Mucosa of gallbladder (tissue), 1 donor: ENCODE results near the gene LDHB. TPM values are rescaled to one million over a fixed set of nuclear protein-coding genes. Genes with fewer than 3 reads are reported as not detected.
"Not testable (repeated sequence)": the region's sequence is repeated elsewhere in the genome, so short reads cannot be mapped to it uniquely, and the experiment has no call there.

Experiments
- DNase-seq: peaks from one replicate; pipeline ENCODE4 v3.0.0-alpha.2; 2020; ENCODE audit warnings: low spot score
- total RNA-seq: library from RNA; stranded (reverse); gene quantifications from one replicate; pipeline ENCODE4 v1.2.1, GENCODE V29; 2021
- donor health status: DM: no; HTN: no; CAD: no.

The LDHB gene
- total RNA-seq, 1 donor from 2014 or later = 563 TPM

DNA sequence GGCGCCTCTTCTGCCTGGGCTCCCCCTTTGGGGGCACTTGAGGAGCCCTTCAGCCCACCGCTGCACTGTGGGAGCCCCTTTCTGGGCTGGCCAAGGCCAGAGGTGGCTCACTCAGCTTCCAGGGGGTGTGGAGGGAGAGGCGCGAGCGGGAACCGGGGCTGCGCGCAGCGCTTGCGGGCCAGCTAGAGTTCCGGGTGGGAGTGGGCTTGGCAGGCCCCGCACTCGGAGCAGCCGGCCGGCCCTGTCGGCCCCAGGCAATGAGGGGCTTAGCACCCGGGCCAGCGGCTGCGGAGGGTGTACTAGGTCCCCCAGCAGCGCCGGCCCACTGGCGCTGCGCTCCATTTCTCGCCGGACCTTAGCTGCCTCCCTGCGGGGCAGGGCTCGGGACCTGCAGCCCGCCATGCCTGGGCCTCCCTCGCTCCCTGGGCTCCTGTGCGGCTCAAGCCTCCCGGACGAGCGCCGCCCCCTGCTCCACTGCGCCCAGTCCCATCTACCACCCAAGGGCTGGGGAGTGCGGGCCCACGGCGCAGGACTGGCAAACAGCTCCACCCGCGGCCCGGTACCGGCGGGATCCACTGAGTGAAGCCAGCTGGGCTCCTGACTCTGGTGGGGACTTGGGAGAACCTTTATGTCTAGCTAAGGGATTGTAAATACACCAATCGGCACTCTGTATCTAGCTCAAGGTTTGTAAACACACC lies 3.9 kb upstream of the LDHB start:
- not testable (repeated sequence) for DNase-seq

DNA sequence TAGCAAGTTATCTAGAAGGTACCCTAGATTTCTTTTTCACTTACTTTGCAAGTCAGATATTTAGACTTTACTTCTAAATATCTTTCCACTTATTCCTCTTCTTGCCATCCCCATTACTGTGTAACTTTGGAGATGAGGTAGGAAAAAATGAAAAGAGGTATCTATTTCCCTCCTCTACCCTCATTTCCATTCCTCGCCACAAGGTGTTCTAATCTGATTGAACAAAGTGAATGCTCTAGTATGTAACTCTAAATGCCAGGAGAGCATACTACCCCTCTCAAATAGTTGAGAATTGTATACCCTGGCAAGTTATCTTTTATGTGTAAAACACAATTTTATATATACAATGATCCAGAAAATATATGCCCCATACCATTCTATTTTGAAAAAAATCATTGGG lies 1.7 kb upstream of the LDHB start:
- DNase-seq = no peak

DNA sequence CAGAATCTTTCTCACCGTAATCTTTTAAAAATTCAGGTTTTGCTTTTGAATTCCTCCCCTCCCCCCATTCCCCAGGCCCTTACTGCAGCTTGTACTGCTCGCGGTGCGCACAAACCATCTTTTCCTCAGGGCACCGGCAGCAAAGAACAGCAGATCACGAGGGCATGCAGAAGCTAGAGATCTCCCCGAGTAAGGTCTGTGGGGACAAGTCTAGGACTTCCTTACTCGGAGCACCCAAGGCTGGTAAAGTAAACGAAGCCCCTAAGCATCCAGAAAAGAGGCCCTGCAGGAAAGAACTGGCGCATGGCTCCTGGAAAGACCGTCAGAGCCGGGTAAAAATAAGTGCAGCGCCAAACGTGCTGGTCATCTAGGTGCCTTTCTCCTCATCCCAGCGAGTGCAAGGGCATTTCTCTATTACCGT lies 727 bp downstream of the LDHB start:
- peak; percentile 52 for DNase-seq

DNA sequence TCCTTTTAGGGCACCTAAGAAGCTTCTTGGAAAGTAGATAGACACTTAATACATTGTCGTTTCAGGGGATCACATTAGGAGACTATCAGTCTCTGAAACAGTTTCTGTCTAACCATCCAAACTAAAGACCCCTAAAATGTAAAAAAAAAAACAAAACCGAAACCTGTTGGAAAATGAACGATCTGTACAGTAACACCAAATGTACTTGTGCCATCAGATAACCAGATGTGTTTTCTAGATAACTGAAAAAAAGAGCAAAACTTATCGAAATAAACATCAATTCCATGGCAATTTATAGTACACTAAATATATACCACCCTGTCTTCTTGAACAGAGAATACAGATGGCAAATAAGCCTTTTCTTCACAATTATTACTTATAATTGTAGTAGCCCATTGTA lies 2.1 kb downstream of the LDHB start:
- DNase-seq = no peak

DNA sequence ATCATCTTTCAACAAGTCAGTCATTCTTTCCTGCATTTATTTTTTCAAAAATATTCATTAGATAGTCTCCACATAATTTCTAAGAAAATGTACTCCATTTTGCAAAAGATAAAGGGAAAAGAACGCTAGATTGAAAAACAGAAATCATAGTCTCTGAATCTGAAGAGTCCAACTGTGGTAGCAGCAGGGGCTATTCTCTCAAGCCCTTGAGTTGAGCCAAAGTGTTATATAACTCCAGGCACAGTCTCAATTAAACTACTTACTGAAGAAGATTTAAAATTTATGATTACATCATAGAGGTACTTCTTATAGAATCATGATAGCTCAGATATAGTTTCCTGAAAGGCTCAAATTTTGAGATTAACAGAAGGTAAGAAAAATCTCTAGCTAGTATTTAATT lies 5.8 kb downstream of the LDHB start:
- no peak for DNase-seq

DNA sequence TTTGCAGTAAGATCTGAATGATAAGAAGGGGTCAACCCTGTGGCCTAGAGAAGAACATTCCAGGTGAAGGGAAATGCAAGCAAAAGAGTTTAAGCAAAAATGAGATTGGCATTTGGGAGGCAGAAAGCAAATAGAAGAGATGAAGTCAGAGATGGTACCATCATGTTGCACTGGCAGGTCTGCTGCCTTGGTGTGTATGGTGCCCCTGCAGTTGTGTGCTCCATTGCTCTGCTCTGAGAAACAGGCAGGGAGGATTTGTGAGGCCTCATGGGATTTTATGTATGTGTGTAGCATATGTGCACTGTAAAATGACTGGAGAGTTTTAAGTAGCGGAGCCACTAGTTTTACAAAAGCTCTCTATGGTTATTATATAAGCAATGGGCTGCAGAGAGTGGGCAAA lies 6.6 kb downstream of the LDHB start:
- DNase-seq = no peak

DNA sequence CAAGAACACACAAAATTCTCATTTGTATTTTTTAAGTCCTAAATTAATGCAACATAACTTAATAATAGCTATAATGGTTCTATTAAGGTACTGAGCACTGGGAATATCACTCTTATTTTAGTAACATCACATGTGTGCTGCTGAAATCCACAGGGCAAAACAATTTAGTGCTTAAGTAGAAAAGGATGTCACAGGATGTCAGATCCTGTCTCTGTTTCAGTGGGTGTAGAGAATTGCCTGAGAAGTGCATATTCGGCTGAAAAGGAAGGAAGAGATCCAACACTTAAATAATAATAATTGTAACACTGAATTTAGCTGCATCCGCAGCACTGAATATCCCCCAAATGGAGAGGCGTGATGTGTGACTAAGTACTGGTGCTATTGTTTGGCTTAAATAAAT lies 8.6 kb downstream of the LDHB start:
- no peak for DNase-seq

DNA sequence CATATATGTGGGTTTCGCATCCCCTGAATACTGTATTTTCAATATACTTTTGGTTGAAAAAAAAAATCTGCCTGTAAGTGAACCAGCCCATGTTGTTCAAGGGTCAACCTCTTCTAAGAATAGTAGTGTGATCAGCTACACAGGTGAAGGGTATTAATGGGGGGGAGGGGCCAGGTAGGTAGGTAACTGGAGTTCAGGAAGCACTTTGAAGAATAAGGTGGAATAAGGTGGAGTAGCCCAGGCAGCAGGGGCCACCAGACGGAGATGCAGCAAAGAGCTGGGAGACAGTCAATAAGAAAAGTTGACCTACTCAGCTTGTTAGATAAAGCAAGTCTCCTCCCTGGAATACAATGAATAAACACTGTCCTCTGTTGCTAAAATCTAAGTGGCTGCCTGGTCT lies 9.3 kb downstream of the LDHB start:
- no peak for DNase-seq

DNA sequence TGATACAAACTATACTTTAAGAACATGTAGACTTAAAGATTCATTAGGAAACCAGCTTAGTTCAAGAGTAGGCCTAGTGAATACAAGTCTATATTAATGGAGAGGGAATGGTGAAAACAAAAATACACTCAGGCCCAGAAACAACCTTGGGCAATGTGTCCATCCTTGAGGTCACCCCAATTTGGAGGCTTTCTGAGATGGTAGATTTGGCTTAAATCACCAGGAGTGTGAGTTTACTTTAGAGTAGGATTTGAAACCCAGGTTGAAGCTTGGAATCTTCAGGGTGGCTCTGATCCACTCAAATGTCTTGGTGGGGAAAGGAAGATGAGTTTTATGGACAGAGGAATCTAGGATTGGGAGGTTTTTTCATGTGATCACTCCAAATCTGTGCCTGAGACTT lies 10.5 kb downstream of the LDHB start:
- no peak for DNase-seq

DNA sequence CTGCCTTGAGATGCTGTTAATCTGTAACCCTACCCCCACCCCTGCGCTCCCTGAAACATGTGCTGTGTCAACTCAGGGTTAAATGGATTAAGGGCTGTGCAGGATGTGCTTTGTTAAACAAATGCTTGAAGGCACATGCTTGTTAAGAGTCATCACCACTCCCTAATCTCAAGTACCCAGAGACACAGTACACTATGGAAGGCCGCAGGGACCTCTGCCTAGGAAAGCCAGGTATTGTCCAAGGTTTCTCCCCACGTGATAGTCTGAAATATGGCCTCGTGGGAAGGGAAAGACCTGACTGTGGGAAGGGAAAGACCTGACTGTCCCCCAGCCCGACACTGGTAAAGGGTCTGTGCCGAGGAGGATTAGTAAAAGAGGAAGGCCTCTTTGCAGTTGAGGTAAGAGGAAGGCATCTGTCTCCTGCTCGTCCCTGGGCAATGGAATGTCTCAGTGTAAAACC lies 12.6 kb downstream of the LDHB start:
- DNase-seq = peak; percentile 34

DNA sequence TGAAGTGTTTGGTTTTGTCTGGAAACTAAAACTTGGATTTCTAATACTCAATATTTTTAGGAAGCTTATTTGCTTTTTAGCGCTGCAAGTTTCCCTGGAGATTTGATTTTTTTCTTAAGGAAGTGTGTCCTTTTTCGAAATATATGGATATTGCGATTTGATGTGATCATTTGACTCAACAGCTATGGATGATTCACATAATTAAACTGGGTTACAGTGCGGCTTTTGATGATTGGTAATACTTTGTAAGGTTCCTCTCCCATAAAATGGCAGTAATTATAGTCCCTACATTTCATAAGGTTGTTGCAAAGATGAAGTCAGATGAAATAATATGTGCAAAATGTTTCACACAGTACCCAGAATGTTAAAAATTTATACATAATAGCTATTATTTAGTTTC lies 13.1 kb downstream of the LDHB start:
- no peak for DNase-seq

DNA sequence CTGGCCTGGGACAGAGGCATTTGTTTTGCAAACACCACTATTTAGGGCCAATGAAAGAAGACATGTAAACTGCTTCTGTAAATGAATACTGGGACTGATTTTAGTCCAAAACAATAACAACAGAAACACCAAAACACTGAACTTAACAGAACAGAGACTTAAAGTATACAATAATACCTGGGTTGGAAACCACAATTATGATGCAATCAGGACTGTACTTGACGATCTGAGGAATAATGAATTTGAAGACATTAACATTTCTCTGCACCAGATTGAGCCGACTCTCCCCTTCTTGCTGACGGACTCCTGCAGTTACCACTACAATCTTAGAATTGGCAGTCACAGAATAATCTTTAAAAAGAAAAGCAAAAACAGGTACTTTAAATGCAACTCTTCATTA lies 13.9 kb downstream of the LDHB start:
- no peak for DNase-seq

DNA sequence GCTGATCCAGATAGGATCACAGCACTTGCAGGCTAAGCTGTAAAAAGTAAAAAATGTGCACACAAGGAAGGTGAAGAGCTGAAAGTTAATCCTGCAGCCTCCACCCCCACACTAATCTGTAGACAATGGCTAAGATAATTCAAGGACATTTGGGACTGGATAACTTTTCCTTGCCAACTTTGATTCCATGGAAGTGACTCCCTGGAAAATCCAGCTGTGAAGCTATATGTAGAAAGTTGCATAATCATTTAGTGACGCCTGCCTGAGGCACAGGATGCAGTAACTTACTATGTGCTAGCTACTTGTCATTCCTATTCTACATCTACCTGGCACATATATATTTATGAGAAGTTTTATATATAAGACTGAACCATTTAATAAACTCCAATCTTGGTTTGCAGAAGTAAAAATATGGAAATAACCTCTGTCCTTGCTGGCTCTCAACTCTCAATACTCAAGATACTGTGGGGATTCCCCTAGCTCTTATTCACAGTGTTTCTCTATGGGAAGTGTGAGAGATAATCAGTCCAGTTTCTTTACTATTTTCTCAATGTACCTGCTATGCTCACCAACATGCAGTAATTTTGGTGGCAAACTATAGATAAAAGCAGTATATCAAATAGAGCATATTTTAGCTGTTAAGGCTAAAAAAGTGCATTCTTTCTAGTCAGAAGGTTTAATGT lies 14.8 kb downstream of the LDHB start:
- no peak for DNase-seq

DNA sequence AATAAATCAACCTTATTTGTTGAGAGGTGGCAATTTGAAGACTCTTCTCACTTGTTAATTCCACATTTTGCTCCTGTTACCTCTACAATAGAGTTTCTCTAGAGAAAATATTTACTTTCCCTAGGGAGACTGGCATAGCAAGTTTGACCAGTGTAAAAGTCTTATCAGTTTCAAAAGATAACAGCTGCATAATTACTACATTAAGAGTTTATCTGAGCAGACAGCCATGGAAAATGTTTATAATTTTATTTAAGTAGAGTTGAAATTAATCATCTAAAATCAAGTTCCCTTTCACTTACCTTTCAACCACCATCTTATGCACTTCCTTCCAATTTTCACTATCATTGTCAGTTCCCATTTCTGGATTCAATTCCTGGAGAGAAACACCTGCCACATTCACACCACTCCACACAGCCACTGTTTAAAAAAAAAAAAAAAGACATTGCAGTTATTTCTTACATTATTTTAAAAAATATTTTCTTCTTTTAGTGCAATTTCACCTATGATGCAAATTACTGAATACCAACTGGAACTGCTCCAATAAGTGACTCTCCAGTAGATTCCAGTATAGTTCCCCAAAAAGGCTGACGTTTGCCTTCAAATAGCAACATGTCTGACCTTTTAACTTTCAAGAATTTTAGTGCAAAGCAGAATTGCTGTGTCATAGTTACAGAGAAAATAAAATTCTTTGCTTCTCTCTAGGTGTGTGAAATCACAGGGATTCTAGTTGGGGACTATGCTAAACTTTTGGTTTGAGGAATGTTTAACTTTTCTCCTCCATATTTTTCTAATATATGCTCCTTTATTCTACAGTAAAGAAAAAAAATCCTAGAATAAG lies 19.4 kb downstream of the LDHB start:
- no peak for DNase-seq

DNA sequence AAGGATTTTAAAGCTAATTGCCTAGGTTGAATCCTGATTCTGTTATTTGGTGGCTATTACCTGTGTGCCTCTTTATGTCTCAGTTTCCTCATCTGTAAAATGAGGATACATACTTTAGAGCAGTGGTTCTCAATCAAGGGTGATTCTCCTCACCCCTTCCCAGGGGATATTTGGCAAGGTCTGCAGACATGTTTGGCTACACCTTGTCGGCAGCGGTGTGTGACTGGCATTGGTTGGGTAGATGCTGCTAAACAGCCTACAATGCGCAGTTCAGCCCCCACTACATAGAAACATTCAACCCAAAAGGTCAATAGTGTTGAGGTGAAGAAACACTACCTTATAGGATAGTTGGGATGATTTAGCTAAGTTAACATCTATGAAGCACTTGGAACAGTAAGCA lies 23.4 kb downstream of the LDHB start:
- no peak for DNase-seq

DNA sequence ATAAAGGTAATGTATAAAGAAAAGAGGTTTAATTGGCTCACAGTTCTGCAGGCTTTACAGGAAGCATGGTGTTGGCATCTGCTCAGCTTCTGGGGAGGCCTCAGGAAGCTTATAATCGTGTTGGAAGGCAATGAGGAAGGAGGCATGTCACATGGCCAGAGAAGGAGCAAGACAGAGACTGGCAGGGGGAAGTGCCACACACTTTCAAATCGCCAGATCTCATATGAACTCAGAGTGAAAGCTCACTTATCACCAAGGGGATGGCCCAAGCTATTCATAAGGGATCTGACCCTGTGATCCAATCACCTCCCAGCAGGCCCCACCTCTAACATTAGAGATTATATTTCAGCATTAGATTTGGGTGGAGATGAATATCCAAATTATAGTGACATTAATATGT lies 26.3 kb downstream of the LDHB start:
- no peak for DNase-seq

DNA sequence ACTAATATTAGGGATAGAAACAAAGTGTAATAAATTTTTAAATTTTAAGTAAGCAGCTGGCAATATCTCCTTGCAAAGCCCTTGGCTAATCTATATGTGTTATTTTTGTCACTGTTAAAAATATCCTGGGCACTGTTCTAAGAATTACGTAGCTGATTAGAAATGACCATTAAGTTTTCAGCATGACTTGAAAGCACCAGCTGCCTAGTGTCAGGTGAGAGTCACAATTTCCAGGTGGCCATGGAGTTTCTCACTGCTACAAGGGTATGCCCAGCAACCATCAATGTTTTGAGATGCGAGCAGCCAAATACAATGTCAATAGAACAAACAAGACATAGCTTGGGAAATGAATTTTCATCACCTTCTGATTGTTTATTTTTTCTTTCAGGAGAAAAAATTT lies 29.7 kb downstream of the LDHB start:
- DNase-seq = no peak

DNA sequence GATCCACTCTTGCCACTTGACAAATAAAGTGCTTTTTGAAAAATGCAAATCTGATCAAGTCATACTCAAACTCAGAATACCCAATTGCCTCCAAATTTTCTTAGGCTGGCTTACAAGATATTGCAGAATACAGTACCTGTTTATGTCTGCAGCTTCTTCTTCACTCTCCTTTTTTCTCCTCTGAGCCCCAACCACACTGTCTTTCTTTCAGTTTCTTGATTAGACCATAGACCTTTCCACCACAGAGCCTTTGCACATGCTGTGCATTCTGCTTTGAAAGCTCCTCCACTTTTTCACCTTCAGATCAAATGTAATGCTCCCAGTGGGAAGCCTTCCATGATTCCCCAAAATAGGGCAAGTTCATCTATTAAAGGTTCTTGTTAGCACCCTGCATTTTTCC lies 39.1 kb downstream of the LDHB start:
- no peak for DNase-seq

DNA sequence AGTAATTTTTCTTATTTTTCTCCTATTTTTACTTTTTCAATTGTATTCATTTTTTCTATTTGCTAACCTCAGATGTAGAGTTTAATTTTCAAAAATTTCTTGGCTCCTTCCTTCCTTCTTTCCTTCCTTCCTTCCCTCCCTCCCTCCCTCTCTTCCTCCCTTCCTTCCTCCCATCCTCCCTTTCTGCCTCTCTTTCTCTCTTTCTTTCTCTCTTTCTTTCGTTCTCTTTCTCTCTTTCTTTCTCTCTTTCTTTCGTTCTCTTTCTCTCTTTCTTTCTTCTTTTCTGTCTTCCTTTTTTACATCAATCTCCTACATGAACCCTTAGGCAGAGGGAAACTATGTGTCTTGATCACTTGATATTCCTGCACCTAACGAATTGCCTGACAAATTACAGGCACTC lies 40.6 kb downstream of the LDHB start:
- DNase-seq = no peak

DNA sequence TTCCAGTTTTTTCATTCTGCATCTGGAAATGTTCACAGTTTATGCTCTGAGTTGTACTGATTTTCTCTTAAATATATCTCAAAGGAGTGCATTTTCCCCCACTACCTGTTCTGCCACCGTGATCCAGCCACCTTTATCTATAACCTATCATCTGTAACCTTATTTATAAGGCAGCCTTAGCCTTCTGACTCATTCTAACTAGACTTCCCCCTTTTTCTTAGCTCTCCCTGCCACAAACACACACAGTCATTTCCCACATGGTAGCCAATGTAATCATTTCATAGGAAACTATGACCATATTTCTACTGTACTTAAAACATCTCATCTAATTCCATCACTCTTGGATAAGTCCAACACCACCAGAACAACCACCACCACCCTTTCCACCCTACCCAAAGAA lies 42.2 kb downstream of the LDHB start:
- no peak for DNase-seq

DNA sequence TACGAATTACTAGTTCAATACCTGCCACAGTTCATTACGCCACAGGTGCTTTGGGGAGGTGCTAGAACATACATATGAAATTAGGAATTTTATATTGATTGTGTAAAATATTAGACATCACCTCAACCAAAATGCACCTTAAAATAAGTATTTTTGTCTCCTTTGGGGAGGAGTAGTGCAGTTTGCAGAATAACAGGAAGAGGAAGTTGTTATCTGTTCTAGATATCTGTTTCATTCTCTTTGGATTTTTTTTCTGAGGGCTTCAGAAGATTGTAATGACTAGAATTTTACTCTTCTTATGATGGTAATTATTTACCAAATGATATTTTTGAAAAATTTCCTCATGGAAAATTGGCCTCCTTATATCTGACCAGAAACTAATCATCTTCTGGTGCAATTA lies 43.1 kb downstream of the LDHB start:
- DNase-seq = no peak

DNA sequence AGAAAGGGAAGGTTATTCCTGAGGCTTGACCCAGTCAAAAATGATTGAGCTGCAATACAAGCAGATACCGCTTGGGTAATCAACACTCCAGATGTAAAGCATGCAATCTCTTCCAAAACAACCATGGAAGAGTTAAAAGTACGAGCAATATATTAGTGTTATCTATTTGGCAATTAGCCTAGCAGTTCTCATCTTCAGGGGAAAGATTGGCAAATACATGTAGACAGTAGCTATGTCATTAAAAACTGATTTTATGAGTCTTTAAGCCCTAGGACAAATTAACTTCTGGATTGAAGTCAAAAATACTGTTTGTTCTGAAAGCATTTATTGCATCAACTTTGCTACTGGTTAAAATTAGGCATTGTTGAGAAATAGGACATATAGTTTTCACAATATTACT lies 43.7 kb downstream of the LDHB start:
- no peak for DNase-seq

DNA sequence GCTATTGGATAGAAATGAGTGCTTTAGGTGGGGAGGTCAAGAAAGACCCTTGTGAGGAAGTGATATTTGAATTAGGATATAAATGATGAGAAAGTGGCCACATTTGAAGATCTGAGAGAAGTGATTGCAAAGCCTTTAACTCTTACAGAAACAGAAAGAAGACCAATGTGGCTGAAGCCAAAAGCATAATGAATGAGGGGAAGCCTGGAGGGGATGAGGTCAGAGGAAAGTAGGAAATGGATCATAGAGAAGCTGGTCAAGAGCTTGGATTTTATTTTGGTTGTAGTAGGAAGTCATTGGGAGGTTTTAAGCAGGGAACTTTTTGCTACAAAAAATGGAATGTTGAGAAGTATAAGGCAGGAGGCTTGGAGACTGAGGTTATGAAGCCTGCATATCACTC lies 49.4 kb downstream of the LDHB start:
- DNase-seq = no peak
